Neural crest cell (in vitro differentiated cells): Measurements from ENCODE around the gene TFF3. TPM values are rescaled to one million over a fixed set of nuclear protein-coding genes. Genes with fewer than 3 reads are reported as not detected.
A peak's percentile ranks its signal among the peaks of the same experiment; 100 is the strongest.

Experiments
- DNase-seq: peaks from one replicate; pipeline ENCODE4 v3.0.0; 2021; ENCODE audit warnings: low read depth, mixed read lengths, low spot score
- H3K27ac Mint-ChIP-seq: one replicate; pipeline ENCODE4 v1.8.0; 2021; ENCODE audit warnings: mild to moderate bottlenecking, mixed read lengths; ENCODE audit not compliant: unreplicated experiment
- H3K27me3 Mint-ChIP-seq: 2 replicates; pipeline ENCODE4 v1.8.0; 2021; ENCODE audit warnings: low read depth, mild to moderate bottlenecking, mixed read lengths
- H3K36me3 Mint-ChIP-seq: 2 replicates; pipeline ENCODE4 v1.8.0; 2021; ENCODE audit warnings: low read depth, mild to moderate bottlenecking, mixed read lengths
- H3K4me1 Mint-ChIP-seq: 2 replicates; pipeline ENCODE4 v1.8.0; 2021; ENCODE audit warnings: mixed read lengths
- H3K4me3 Mint-ChIP-seq: one replicate; pipeline ENCODE4 v1.8.0; 2021; ENCODE audit warnings: mild to moderate bottlenecking, mixed read lengths
- H3K9me3 Mint-ChIP-seq: 2 replicates; pipeline ENCODE4 v1.8.0; 2021; ENCODE audit warnings: mixed read lengths
- total RNA-seq: library from RNA; stranded (reverse); gene quantifications from 2 replicates; pipeline ENCODE4 v1.2.1, GENCODE V29; 2021
- TF ChIP-seq, protein P1 (sequence below): fragments of 200-600 bp; sonication (generic); conservative IDR thresholded peaks from 2 replicates; pipeline ENCODE4 v1.5.0; 2021; ENCODE audit warnings: antibody characterized with exemption, mild to moderate bottlenecking

The TFF3 gene
- total RNA-seq, 1 donor from 2014 or later, result not detected

DNA sequence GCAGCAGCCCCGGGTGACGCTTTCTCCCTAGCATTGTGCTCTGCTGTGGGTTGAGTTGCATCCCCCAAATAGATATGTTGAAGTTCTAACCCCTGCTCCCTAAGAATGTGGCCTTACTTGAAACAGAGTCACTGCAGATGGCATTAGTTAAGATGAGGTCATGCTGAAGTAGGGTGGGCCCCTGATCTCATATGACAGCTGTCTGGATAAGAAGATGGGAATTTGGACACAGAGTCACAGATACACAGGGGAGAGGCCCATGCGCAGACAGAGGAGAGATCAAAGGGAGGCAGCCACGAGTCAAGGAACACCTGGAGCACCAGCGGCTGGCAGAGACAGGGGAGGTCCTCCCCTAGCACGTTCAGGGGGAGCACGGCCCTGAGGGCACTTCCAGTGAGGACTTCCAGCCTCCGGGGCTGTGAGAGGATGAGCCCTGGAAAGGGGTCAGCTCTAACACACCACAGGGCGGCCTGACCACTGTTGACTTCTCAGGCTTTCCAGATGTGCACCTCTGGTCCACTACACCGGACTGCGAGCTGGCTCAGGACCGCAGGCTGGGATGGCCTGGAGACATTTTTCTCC is 49.9 kb downstream of the TFF3 start:
- H3K9me3 Mint-ChIP-seq, result no peaks in the 10 kb centered on the region

DNA sequence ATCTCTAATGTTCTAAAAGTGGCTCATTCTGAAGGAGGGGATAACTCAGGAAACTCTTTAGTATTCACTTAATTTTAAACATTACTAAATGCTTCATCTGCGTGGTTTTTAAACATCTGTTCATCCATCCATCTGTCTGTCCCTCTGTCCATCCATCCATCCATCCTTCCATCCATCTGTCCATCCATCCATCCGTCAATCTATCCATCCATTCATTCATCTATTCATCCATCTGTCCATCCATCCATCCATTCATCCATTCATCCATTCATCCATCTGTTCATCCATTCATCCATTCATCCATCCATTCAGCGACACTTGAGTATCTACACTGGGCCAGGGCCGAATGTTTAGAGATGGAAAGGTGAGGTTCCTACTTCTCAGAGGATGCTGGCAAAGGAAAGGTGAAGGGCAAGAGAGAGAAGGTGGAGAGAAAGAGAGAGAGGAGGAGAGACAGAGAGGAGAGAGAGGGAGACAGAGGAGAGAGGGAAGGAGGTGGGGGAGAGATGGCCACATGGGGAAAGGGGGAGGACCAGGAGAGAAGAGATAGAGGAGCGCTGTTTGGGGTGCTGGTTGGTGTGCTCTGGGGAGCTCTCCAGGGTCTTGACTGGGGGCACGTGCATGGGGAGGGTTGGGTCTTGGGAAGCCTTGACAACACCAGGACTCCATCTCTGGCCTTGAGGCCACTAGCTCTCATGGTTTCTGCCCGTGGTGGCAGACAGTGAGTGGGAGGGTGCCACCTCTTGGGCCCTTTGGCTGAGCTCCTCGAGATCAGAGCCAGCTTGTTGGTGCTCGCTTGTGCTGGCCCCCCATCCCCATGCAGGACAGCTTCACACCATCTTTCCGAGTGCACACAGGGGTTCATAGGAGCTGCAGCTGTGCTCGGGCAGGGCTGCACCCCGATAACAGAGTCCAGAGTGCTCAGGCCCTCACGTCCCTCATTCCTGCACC is 50.7 kb downstream of the TFF3 start:
- no peak overlapping the region for H3K4me3 Mint-ChIP-seq
- peaks cover 20% of the 10 kb centered on the region for H3K4me1 Mint-ChIP-seq
- no peaks in the 10 kb centered on the region for H3K36me3 Mint-ChIP-seq
- TF ChIP-seq, protein P1, sequence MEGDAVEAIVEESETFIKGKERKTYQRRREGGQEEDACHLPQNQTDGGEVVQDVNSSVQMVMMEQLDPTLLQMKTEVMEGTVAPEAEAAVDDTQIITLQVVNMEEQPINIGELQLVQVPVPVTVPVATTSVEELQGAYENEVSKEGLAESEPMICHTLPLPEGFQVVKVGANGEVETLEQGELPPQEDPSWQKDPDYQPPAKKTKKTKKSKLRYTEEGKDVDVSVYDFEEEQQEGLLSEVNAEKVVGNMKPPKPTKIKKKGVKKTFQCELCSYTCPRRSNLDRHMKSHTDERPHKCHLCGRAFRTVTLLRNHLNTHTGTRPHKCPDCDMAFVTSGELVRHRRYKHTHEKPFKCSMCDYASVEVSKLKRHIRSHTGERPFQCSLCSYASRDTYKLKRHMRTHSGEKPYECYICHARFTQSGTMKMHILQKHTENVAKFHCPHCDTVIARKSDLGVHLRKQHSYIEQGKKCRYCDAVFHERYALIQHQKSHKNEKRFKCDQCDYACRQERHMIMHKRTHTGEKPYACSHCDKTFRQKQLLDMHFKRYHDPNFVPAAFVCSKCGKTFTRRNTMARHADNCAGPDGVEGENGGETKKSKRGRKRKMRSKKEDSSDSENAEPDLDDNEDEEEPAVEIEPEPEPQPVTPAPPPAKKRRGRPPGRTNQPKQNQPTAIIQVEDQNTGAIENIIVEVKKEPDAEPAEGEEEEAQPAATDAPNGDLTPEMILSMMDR, result no peak
- no peaks in the 10 kb centered on the region for H3K27me3 Mint-ChIP-seq
- no peaks in the 10 kb centered on the region for H3K9me3 Mint-ChIP-seq
- H3K27ac Mint-ChIP-seq, result peak overlapping the region; percentile 79
- DNase-seq, result no peak

More for the DNA sequence above, 49.9 kb downstream of the TFF3 start:
- H3K27me3 Mint-ChIP-seq, result no peaks in the 10 kb centered on the region
- TF ChIP-seq, protein P1, result no peak
- H3K4me1 Mint-ChIP-seq, result peaks cover 20% of the 10 kb centered on the region
- no peak for DNase-seq
- peak overlapping the region; percentile 79 for H3K27ac Mint-ChIP-seq
- H3K36me3 Mint-ChIP-seq, result no peaks in the 10 kb centered on the region
- no peak overlapping the region for H3K4me3 Mint-ChIP-seq

DNA sequence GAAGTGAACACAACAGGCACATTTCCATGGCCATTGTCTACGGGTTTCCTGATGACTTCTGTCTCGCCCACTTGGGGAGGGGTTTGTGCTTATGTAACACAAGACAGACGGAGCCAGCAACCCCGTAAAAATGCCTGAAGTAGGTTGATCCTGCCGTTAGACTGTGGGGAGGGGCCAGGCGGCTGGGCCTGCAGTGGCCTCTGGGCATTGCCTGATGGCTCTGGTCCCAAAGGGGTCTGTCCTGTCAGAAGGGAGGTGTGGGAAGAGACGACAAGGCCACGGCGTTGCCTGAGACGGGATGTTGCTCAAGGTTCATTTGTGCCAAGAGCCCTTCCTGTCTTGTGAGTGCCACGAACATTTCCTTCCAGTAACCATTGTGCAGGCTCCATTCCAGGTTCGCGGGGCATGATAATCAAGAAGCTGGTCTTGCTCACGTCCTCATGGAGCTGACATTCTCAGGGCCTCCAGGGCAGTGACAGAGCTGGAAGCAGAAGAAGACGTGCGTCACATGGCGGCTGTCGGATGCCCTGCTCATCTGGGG is 51.5 kb downstream of the TFF3 start:
- DNase-seq, result no peak
- no peak overlapping the region for H3K4me3 Mint-ChIP-seq
- H3K4me1 Mint-ChIP-seq, result peaks cover 20% of the 10 kb centered on the region
- H3K27me3 Mint-ChIP-seq, result no peaks in the 10 kb centered on the region
- no peaks in the 10 kb centered on the region for H3K9me3 Mint-ChIP-seq
- TF ChIP-seq, protein P1, result no peak
- no peaks in the 10 kb centered on the region for H3K36me3 Mint-ChIP-seq
- no peak overlapping the region for H3K27ac Mint-ChIP-seq

DNA sequence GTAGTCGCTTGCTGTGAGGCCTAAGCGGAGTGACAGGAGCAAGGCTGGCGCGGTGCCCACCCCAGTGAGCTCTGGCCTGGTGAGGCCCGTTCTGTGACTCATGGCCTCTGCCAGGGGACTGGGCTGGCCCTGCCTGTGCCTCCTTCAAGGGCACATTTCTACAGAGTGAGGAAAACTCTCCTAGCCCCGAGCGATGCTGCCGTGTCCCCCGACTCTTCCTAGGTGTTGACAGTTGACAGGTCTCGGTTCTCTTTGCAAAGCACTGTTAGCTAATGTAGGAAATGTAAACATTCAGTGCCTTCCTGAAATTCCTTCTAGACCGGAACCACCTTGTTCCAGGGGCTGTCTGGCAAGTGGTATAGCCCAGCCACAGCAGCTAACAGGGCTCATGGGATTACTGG is 52.4 kb downstream of the TFF3 start:
- Mint-ChIP-seq H3K4me3 (no peak overlapping the region), H3K4me1 (peaks cover 24% of the 10 kb centered on the region), H3K36me3 (no peaks in the 10 kb centered on the region), H3K27me3 (no peaks in the 10 kb centered on the region), H3K9me3 (no peaks in the 10 kb centered on the region), H3K27ac (no peak overlapping the region)
- DNase-seq, result no peak
- TF ChIP-seq, protein P1, result no peak

DNA sequence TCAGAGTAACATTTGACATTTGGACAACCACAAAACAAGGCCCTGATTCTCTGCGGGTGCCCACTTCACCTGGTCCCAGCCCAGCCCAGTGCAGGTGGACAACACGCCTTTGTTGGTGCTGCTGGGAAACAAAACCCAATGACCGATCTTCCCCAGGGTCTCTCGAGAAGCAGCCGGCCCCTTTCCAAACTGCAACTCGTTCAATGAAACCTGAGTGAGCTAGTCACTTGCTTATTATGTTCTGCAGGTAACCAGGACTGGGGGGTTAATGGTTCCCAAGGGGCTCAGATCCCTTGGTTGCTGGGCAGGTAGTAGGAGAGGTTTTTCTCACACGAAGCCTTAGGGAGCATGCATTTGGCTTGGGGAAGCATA is 53.4 kb downstream of the TFF3 start:
- no peak overlapping the region for H3K27ac Mint-ChIP-seq
- TF ChIP-seq, protein P1, result no peak
- H3K9me3 Mint-ChIP-seq, result no peaks in the 10 kb centered on the region
- no peaks in the 10 kb centered on the region for H3K27me3 Mint-ChIP-seq
- no peak for DNase-seq
- no peak overlapping the region for H3K4me3 Mint-ChIP-seq
- H3K4me1 Mint-ChIP-seq, result peaks cover 26% of the 10 kb centered on the region
- no peaks in the 10 kb centered on the region for H3K36me3 Mint-ChIP-seq

Other genes starting within 250 kb of the TFF3 start
- gene UMODL1, start 244.1 kb downstream of the TFF3 start, total RNA-seq, result not detected in 2 replicates
- gene ABCG1, start 96.3 kb downstream of the TFF3 start, total RNA-seq, result 2.8 and 3.3 TPM in 2 replicates
- not detected in 2 replicates for gene TFF2, start 35.6 kb upstream of the TFF3 start, total RNA-seq
- gene TFF1, start 51.1 kb upstream of the TFF3 start, total RNA-seq, result not detected in 2 replicates
- not detected in 2 replicates for gene TMPRSS3, start 80.6 kb upstream of the TFF3 start, total RNA-seq
- not detected in 2 replicates for gene UBASH3A, start 88.5 kb upstream of the TFF3 start, total RNA-seq
- 0.65 and 1.0 TPM in 2 replicates for gene RSPH1, start 180.8 kb upstream of the TFF3 start, total RNA-seq
- 9.1 and 9.9 TPM in 2 replicates for gene SLC37A1, start 198.4 kb upstream of the TFF3 start, total RNA-seq